GM18873 (cell line): ENCODE measurements around the gene RTTN.
A peak's percentile ranks its signal among the peaks of the same experiment; 100 is the strongest.

Experiments
- ATAC-seq: cut with Tn5 transposase; IDR thresholded peaks from one replicate; pipeline ENCODE4 v1.9.1; 2021; ENCODE audit warnings: mild to moderate bottlenecking, moderate library complexity, moderate number of reproducible peaks; ENCODE audit not compliant: unreplicated experiment, low FRiP score

The RTTN gene

GRCh38 chr18:70219688-70220087 is 14.2 kb upstream of the RTTN start:
- no peak for ATAC-seq

- ATAC-seq = no peak
These were observed 11.3 kb upstream of the RTTN start for GRCh38 chr18:70216788-70217187.

GRCh38 chr18:70207181-70207580 is 1.7 kb upstream of the RTTN start:
- ATAC-seq = no peak

GRCh38 chr18:70200286-70200685 is 5.2 kb downstream of the RTTN start:
- no peak for ATAC-seq

GRCh38 chr18:70197844-70198243 is 7.6 kb downstream of the RTTN start:
- no peak for ATAC-seq

GRCh38 chr18:70197026-70197425 is 8.5 kb downstream of the RTTN start:
- ATAC-seq = no peak

- no peak for ATAC-seq
These were observed 9.5 kb downstream of the RTTN start for GRCh38 chr18:70195852-70196434.

GRCh38 chr18:70195014-70195614 is 10.4 kb downstream of the RTTN start:
- peak; percentile 43 for ATAC-seq

GRCh38 chr18:70194227-70194890 is 11.1 kb downstream of the RTTN start:
- peak; percentile 91 for ATAC-seq

GRCh38 chr18:70190529-70190928 is 15.0 kb downstream of the RTTN start:
- ATAC-seq = no peak

- no peak for ATAC-seq
These were observed 17.4 kb downstream of the RTTN start for GRCh38 chr18:70188113-70188512.

GRCh38 chr18:70183441-70183840 is 22.0 kb downstream of the RTTN start:
- ATAC-seq = no peak

- no peak for ATAC-seq
These were observed 22.9 kb downstream of the RTTN start for GRCh38 chr18:70182548-70182947.

GRCh38 chr18:70181725-70182124 is 23.8 kb downstream of the RTTN start:
- ATAC-seq = no peak

- no peak for ATAC-seq
These were observed 24.5 kb downstream of the RTTN start for GRCh38 chr18:70181015-70181414.

- no peak for ATAC-seq
These were observed 28.9 kb downstream of the RTTN start for GRCh38 chr18:70176537-70176936.

GRCh38 chr18:70175216-70175615 is 30.3 kb downstream of the RTTN start:
- no peak for ATAC-seq

- no peak for ATAC-seq
These were observed 33.3 kb downstream of the RTTN start for GRCh38 chr18:70172225-70172624.

GRCh38 chr18:70169747-70170146 is 35.7 kb downstream of the RTTN start:
- no peak for ATAC-seq

GRCh38 chr18:70166668-70167067 is 38.8 kb downstream of the RTTN start:
- no peak for ATAC-seq

- ATAC-seq = no peak
These were observed 39.6 kb downstream of the RTTN start for GRCh38 chr18:70165936-70166335.

- ATAC-seq = no peak
These were observed 45.3 kb downstream of the RTTN start for GRCh38 chr18:70160073-70160678.
